OCI-M2 (cell line): ENCODE results near the gene PCGF3.
A peak's percentile ranks its signal among the peaks of the same experiment; 100 is the strongest.

Experiments
- DNase-seq: peaks from one replicate; lab custom pipeline; 2025; ENCODE audit not compliant: unreplicated experiment; lab: John Stamatoyannopoulos, UW

The PCGF3 gene, protein sequence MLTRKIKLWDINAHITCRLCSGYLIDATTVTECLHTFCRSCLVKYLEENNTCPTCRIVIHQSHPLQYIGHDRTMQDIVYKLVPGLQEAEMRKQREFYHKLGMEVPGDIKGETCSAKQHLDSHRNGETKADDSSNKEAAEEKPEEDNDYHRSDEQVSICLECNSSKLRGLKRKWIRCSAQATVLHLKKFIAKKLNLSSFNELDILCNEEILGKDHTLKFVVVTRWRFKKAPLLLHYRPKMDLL

DNA sequence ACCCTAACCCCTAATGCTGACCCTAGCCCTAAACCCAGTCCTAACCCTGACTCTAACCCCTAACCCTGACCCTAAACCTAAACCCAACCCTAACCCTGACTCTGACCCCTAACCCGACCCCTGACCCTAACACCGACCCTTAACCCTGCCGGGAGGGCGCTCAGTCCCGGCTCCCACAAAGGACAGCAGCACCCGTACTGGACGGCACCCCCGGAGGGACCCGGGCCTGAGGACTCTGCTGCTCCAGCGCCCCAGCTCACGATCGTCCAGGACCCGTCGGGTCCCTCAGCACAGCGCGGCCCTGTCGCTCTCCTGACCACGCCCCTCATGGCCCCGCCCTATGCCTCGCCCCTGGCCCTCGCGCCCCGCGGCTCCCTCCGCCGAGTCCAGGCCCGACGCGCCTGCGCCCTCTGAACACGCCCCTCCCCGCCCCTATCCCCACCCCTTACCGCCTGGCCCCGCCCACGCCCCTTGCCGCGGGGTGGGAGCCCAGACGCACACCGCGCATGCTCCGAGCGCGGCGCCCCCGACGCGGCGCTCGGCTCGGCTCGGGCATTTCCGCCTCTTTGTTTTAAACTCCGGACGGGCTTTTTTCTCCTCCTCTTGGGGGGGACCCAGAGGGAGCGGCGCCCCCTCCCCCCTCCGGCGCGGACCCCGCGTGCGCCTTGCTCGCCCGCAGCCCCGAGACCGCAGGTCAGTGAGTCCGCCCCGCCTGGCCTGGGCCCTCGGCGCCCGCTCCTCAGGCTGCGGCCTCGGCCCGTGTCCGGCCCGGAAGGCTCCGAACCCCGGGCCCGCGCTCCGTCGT lies at the start of gene PCGF3:
Gene PCGF3, plus strand, starts transcription at position 555 of the 805 bp plus-strand sequence. CDS start 27,849 bp downstream, outside the sequence.
- DNase-seq: peak; percentile 31

DNA sequence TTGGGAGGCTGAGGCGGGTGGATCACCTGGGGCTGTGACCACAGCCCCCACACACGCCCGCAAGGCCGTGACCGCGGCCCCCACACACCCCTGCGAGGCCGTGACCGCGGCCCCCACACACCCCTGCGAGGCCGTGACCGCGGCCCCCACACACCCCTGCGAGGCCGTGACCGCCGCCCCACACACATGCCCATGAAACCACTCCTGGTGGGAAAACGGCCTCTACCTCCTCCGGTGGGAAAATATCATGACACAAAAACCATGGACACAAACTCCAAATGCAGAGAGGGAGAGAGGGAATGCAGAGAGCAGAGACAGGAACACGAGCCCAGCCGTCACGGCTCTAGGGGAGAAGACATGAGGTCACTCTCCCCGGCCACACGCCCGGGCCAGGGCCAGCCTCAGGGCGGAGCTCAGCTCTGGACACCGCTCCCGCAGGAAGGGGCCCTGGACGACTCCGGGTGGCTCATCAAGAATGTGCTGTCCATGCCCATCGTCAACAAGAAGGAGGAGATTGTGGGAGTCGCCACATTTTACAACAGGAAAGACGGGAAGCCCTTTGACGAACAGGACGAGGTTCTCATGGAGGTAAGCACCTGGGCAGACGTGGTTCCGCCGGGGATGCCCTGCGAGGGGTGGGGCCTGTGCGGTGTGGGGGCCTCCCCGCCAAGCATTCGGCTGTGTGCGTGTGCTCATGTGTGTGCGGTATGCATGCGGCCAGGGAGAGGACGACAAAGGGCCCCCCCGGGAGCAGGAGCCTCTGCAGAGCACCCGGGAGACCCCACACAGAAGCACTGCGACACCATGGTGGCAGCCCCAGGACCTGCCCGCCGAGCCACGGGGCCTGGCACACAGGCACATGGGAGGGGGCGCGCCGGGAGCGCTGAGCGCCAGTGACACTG lies 48.9 kb upstream of the PCGF3 start:
- DNase-seq: no peak

DNA sequence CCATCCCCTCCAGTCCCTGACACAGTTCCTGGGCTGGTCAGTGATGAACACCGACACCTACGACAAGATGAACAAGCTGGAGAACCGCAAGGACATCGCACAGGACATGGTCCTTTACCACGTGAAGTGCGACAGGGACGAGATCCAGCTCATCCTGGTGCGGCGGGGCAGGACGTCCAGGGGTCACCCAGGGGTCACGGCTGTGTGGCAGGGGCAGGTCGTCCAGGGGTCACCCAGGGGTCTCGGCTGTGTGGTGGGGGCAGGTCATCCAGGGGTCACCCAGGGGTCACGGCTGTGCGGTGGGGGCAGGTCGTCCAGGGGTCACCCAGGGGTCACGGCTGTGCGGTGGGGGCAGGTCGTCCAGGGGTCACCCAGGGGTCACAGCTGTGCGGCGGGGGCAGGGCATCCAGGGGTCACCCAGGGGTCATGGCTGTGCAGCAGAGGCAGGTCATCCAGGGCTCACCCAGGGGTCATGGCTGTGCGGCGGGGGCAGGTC lies 48.2 kb upstream of the PCGF3 start:
- no peak for DNase-seq

DNA sequence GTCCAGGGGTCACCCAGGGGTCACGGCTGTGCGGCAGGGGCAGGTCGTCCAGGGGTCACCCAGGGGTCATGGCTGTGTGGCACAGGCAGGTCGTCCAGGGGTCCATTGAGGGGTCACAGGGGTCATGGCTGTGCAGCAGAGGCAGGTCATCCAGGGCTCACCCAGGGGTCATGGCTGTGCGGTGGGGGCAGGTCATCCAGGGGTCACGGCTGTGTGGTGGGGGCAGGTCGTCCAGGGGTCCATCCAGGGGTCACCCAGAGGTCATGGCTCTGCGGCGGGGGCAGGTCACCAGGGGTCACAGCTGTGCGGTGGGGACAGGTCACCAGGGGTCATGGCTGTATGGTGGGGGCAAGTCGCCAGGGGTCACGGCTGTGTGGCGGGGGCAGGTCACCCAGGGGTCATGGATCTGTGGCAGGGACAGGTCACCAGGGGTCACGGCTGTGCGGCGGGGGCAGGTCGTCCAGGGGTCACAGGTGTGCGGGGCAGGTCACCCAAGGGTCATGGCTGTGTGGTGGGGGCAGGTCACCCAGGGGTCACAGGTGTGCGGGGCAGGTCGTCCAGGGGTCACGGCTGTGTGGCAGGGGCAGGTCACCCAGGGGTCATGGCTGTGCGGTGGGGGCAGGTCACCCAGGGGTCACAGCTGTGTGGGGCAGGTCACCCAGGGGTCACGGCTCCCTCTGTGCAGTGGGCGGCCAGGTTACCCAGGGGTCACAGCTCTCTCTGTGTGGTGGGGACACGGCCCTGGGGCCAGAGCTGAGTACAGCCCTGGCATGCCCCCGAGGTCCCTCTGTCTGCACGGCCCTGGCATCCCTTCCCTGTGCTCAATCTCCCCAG lies 47.6 kb upstream of the PCGF3 start:
- no peak for DNase-seq

DNA sequence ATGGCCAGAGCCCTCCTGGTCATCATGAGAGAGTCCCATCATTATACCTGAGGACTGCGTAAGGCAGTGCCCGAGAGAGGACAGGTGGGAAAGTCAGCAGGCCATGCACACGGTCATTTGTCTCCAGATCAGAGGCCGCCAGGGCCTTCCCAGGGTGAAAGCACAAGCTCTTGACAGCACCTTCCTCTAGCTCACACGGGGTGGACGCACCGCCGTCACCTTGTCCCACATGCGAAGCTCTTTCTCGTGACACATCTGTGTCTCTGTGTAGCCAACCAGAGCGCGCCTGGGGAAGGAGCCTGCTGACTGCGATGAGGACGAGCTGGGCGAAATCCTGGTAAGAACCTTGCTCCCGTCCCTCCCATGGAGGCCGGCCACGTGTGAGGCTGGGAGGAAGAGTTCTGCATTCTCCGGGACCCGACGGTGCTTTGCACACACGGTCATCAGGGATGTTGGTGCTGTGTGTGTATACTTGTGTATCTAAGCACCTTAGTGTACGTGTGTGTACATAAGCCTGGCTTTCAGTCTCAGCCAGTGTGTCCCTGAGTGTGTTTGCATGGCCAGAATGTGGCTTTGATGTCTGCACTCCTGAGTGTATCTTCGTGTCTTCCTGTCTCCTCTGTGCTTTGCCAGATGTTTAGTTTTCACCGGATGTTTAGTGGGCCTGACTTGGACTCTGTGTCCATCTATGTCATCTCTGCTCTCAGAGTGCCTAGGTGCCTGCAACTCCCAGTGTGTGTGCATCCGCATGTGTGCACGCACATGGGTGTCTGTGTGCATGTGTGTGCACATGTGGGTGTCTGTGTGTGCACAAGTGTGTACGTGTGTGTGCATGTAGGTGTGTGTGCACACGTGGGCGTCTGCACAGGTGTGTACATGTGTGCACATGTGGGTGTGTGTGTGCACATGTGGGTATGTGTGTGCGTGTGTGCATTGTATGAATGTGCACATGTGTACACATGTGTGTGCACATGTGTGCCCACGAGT lies 46.7 kb upstream of the PCGF3 start:
- no peak for DNase-seq

DNA sequence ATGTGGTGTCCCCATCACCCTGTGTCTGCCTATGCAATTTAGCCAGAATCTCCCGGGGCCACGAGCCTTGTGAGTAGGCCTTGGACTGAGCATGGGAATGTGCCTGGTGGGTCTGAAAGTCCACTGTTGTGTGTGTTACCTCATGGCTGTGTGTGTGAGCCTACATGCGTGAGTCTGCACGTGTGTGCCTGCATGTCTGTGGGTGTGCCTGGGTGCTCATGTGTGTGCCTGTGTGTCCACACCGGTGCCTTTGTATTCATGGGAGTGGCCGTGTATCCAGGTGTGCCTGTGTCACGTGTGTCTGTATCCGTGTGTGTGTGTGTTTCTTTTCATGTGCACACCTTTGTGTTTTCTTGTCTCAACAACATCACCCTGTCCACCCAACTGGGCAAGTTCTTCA lies 45.8 kb upstream of the PCGF3 start:
- DNase-seq: no peak

DNA sequence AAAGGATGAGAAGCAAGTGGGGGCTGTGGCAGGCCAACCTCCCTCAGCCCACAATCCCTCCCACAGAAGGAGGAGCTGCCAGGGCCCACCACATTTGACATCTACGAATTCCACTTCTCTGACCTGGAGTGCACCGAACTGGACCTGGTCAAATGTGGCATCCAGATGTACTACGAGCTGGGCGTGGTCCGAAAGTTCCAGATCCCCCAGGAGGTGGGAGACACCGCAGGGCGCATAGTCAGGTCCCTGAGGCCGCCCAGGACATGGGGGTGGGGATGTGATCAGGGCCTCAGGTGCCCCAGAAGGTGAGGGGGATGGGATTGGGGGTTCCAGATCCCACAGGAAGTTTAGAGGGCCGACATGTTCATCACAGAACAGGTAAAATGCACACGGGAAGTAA lies 45.2 kb upstream of the PCGF3 start:
- no peak for DNase-seq

DNA sequence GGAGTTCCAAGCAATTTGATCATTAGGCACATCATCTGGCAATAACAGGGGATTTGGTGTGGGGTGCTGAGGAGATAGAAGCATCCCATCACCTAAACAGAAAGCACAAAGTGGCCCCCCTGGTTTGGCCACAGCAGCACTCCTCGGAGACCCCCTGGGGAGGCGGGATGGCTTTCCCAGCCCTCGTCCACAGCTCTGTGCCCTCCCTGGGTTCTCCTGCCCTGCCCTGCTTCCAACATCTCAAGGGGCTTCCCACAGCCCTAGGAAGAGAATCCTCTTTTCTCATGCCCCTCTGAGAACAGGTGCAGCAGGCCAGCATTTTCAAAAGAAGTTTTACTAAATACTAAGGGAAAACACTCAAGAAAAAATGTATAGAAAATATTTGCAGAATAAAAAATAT lies 44.4 kb upstream of the PCGF3 start:
- DNase-seq: no peak

DNA sequence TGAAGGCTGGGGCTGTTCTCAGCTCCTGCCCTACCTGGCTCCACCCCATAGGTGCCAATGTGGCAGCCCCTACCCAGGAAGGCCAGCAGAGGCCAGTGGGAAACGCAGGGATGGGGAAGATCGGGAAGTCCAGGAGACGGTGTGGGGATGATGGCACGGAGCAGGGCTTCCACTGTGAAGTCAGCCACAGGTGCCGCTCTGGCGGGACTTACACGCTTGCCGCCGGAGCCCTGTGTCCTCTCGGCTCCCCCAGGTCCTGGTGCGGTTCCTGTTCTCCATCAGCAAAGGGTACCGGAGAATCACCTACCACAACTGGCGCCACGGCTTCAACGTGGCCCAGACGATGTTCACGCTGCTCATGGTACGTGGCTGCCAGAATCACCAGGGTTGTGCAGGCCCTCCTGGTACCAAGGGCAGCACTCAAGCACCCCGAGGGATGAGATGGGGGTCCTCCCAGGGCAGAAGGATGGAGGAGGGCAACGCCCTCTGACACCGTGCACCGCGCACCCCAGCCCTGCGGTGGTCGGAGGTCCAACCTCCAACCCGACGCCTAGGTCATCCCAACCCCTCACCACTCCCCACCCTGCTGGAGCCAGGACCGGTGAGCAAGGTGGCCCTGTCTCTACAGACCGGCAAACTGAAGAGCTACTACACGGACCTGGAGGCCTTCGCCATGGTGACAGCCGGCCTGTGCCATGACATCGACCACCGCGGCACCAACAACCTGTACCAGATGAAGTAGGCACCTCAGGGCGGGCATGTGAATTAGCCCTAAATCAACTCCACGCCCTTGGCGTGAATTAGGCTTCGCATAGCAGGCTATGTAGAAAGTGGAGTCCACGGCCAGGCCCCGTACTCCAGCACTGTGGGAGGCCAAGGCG lies 43.5 kb upstream of the PCGF3 start:
- no peak for DNase-seq

DNA sequence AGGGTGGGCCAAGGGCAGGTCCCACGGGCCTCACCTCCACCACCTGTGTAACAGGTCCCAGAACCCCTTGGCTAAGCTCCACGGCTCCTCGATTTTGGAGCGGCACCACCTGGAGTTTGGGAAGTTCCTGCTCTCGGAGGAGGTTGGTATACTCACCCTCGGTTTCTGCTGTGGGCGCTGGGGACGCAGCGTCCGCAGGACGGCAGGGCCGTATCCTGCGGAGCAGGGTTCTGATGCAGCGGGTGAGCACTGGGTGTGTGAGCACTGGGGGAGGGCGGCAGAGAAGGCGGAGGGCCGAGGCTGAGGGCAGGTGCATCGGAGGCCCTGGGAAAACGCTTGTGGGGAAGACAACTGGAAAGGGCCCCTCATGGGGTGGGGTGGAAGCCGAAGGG lies 42.6 kb upstream of the PCGF3 start:
- DNase-seq: no peak

DNA sequence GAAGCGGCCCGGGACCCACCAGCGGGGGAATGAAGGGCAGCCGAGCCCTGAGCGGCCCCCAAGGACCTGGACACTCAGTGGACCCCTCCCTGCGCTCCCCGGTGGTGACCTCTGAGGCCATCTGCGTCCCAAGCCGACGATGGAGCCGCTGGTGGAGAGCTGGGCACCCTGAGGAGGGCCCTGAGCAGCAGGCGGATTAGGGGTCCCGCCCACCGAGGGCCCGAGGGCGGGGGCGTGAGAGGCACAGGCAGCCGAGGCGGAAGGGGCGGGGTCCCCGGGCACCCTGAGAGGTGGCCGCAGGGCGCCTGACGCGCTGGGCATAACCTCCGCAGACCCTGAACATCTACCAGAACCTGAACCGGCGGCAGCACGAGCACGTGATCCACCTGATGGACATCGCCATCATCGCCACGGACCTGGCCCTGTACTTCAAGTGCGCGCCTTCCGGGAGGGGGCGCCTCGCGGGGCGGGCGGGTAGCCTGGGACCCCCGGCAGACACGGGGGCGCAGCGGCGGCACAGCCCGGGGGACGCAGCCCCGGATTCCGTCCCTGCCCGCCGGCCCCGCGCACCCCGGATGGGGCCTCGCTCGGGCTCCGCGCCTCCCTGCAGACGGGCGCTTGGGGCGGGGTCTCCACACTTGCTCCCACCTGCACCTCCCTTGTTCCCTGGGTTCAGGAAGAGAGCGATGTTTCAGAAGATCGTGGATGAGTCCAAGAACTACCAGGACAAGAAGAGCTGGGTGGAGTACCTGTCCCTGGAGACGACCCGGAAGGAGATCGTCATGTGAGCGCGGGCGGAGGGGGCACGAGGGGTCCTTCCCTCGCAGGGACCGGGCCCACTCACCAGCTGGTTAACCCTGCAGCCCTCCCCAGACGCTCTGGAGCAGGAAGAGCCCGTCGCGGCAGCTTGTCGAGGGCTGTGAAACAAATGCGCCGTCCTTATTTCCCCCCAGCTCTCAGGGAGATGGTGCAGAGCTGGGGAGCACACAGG lies 41.9 kb upstream of the PCGF3 start:
- DNase-seq: no peak

DNA sequence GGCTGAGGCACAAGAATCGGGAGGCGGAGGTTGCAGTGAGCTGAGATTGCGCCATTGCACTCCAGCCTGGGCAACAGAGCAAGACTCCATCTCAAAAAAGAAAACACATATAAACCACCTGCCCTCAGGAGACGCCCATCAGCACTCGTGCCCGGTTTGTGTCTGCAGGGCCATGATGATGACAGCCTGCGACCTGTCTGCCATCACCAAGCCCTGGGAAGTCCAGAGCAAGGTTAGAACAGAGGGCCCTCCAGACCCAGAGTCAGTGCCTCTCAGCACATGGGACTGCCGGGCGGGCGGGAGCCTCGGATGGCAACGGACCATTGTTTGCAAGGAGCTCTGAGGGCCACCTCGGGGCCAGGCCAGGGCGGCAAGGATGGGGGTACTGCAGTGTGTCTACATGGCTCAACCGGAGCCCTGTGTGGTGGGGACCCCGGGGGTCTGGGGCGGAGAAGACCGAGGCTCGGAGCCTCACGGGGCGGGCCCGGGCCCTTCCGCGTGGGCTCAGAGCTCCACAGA lies 40.9 kb upstream of the PCGF3 start:
- no peak for DNase-seq

DNA sequence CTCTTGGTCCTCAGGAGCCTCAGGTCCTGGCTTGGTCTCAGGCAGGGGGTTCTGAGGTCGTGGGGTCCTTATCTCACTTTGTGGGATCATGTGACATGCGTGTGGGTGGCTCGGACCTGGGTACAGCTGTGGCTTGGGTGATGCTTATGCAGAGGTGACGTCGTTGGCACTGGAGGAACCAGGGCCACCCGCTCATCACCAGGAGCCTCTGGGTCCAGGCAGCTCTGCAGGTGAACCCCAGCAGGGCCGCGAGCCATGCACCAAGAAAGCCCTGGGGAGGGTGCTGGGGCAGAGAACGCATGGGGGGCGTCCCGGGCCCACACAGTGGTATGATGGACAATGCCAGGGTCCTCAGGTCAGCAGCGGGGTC lies 40.3 kb upstream of the PCGF3 start:
- DNase-seq: no peak

DNA sequence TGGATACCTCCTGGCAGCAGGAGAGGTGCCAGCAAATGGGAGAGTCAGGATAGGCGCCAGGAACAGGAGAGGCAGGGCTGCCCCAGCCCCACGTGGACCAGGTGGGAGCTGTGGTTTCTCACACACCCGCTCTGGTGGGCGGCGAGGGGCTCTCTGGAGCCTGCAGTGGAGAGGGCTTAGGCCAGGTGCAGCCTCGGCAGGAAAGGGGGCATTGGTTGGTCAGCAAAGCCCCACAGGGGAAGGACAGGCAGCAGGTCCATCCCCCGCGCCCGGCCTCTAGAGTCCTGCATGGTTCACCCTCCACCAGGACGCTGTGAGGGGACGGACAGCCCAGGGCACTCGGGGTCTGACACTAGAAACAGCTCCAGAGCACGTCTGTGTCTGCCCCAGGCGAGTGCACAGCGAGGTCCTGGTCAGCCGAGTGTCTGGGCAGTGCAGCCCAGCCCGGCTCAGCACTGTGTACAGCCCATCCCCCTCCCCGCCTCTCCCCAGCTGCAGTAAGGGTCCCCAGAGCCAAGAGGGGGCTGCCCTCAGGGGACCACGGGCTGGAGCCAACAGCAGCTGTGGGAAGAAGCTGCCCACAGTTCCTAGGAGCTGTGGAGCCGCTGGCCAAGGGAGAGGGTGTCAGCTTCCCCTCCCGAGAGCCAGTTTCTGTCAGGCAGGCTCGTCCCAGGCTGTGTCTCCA lies 39.7 kb upstream of the PCGF3 start:
- no peak for DNase-seq

DNA sequence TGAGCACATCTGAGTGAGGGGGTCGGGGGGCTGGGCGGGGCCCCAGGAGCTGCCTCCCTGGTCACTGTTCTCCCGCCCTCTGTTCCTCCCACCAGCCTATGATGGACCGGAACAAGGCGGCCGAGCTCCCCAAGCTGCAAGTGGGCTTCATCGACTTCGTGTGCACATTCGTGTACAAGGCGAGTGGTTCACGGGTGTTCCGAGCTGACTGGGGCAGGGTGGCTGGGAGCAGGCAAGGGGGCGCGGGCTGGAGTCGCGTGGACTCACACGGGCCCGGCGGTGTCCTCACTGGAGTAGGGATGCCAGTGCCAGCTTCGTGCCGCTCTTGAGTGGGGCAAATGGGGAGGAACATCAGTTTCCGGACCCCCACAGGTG lies 39.2 kb upstream of the PCGF3 start:
- no peak for DNase-seq

DNA sequence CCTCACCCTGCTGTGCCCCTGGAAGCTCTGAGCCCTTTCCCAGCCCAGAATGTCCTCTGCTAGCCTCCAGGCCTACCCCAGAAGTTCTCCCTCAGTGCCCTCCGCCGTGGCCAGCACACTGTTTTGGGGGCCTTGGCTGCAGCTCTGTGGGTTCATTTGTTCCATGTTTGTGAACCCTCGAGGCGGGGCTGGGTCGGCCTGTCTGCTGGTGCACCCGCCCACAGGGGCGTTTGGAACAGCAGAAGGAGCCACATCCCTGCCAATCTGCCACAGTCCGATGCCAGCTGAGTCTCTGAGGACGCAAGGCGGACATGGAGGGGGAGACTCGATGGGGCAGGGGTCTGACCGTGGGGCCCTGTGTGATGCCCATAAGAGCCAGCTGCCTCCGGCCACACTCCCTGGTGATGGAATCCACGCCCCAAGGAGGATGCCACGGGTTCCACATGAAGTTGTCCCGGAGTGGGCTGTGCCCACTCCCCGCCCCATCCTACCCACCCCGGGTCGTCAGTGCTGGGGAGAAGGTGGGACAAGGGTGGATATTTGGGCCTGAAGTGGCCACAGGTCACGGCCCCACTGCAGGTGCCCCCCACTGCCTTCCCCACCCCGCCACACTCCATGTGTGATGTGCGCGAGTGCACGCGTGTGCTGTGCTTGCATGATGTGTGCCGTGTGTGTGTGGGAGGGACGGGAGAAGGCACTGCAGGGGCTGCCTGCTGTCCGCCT lies 38.6 kb upstream of the PCGF3 start:
- no peak for DNase-seq
